GM12878 (cell line): Measurements from ENCODE around the gene TREM1. TPM values are rescaled to one million over a fixed set of nuclear protein-coding genes. Genes with fewer than 3 reads are reported as not detected.

ENCODE experiments used
- ATAC-seq: fragments of 200-7000 bp; cut with Tn5 transposase; 3 replicates; pipeline ENCODE4 v1.9.1; 2020; ENCODE audit warnings: mild to moderate bottlenecking, moderate library complexity
- BruUV-seq: library from RNA; stranded (reverse); fragments of 400-500 nt; replicated peaks from 2 replicates; lab custom pipeline; 2021; lab: Mats Ljungman, UMichigan
- CTCF ChIA-PET: fragments of 300-600 bp; sonication (Branson Sonifier 250); formaldehyde crosslinking; extraction: SDS; loops from one replicate; lab custom pipeline; 2021; ENCODE audit warnings: inconsistent platforms; lab: Yijun Ruan, JAX
- POLR2A ChIA-PET: fragments of 350-600 bp; formaldehyde crosslinking; extraction: SDS; loops from one replicate; lab custom pipeline; 2021; ENCODE audit warnings: inconsistent platforms; lab: Charles Lee
- RAD21 ChIA-PET: fragments of 300-600 bp; sonication (Branson Sonifier 250); formaldehyde crosslinking; loops from one replicate; lab custom pipeline; 2023; ENCODE audit warnings: antibody characterized with exemption; ENCODE audit not compliant: unreplicated experiment; lab: Charles Lee
- SMC1A ChIA-PET: fragments of 300-600 bp; sonication (Branson Sonifier 250); formaldehyde crosslinking; loops from one replicate; lab custom pipeline; 2023; ENCODE audit not compliant: unreplicated experiment, uncharacterized antibody; lab: Charles Lee
- DNase-seq: peaks from one replicate; pipeline ENCODE4 v3.0.0-alpha.2; 2011; ENCODE audit warnings: low read depth, low spot score
- FAIRE-seq: peaks from 3 replicates; lab custom pipeline; 2011; peaks lifted over from hg19 to GRCh38; lab: Jason Lieb, UNC
- H2AFZ ChIP-seq: 2 replicates; pipeline ENCODE4 v1.6.0; 2011; ENCODE audit warnings: low read depth, low read length, control low read depth; ENCODE audit not compliant: control insufficient read depth
- H3K27ac ChIP-seq: 2 replicates; pipeline ENCODE4 v1.5.1; 2011; ENCODE audit warnings: control low read depth; ENCODE audit not compliant: control insufficient read depth, insufficient read depth
- H3K27me3 ChIP-seq, 2 experiments: replicated peaks in 1 of 2; 2 replicates each; pipeline versions ENCODE4 v1.6.0 to v1.6.1; 2011; ENCODE audit warnings: low read length in 1 of 2; ENCODE audit not compliant: control insufficient read depth in 2 of 2, insufficient read depth in 2 of 2
- H3K36me3 ChIP-seq, 2 experiments: 2 replicates each; pipeline ENCODE4 v1.5.1; 2011; ENCODE audit warnings: low read length in 1 of 2; ENCODE audit not compliant: control insufficient read depth in 2 of 2, insufficient read depth in 2 of 2
- H3K4me1 ChIP-seq: 2 replicates; pipeline ENCODE4 v1.6.1; 2011; ENCODE audit warnings: mild to moderate bottlenecking, low read length, moderate library complexity, mixed read lengths; ENCODE audit not compliant: control insufficient read depth, insufficient read depth
- H3K4me2 ChIP-seq: 2 replicates; pipeline ENCODE4 v1.6.0; 2011; ENCODE audit warnings: control low read depth; ENCODE audit not compliant: control insufficient read depth, insufficient read depth
- H3K4me3 ChIP-seq: fragments of 200-600 bp; sonication (generic); 2 replicates; pipeline ENCODE4 v1.5.1; 2016
- H3K79me2 ChIP-seq: 2 replicates; pipeline ENCODE4 v1.6.0; 2011; ENCODE audit warnings: low read length; ENCODE audit not compliant: control insufficient read depth, insufficient read depth
- H3K9ac ChIP-seq: 2 replicates; pipeline ENCODE4 v1.8.0; 2011; ENCODE audit warnings: low read length, control low read depth, mixed read lengths; ENCODE audit not compliant: control insufficient read depth, insufficient read depth
- H3K9me3 ChIP-seq: replicated peaks from 3 replicates; pipeline ENCODE4 v1.5.1; 2011; ENCODE audit warnings: mild to moderate bottlenecking, low read length; ENCODE audit not compliant: control insufficient read depth, insufficient read depth
- H4K20me1 ChIP-seq: 2 replicates; pipeline ENCODE4 v1.6.0; 2011; ENCODE audit not compliant: control insufficient read depth, insufficient read depth
- CEBPZ ChIP-seq: fragments of 150-350 bp; IDR thresholded peaks from 2 replicates; pipeline ENCODE4 v1.6.1; 2016; ENCODE audit warnings: low read depth, low read length
- ELK1 ChIP-seq: IDR thresholded peaks from 2 replicates; pipeline ENCODE4 v1.6.1; 2012; ENCODE audit warnings: low read depth, low read length, improper control_type of control experiment
- ESRRA ChIP-seq: IDR thresholded peaks from 2 replicates; pipeline ENCODE4 v1.6.1; 2012; ENCODE audit warnings: mild to moderate bottlenecking, low read length, improper control_type of control experiment
- HDAC2 ChIP-seq: fragments of 200-600 bp; sonication (generic); IDR thresholded peaks from 2 replicates; pipeline ENCODE4 v1.6.1; 2017
- MYB ChIP-seq: fragments of 150-350 bp; IDR thresholded peaks from 2 replicates; pipeline ENCODE4 v1.6.1; 2014; ENCODE audit warnings: mild to moderate bottlenecking, low read depth, low read length, borderline replicate concordance
- TCF12 ChIP-seq: IDR thresholded peaks from 2 replicates; pipeline ENCODE4 v1.6.1; 2011; ENCODE audit warnings: low read depth, mild to moderate bottlenecking, low read length
- ZNF687 ChIP-seq: fragments of 450-650 bp; IDR thresholded peaks from 2 replicates; pipeline ENCODE4 v1.6.1; 2017; ENCODE audit warnings: mild to moderate bottlenecking, moderate library complexity
- WGBS: methylation state at CpG from one replicate; pipeline ENCODE4 v1.1.6; 2016; ENCODE audit warnings: low lambda C conversion rate; ENCODE audit not compliant: insufficient replicate concordance, insufficient coverage; ENCODE audit errors: missing lambda C conversion rate; 5-methylcytosine and 5-hydroxymethylcytosine counted together
- in situ Hi-C: fragments of 300-500 bp; cut with MboI; formaldehyde crosslinking; loops from 9 replicates; pipeline ENCODE4 v1.14.3; 2018; ENCODE audit warnings: mixed read lengths
- intact Hi-C: fragments of 100-400 bp; cut with micrococcal nuclease; formaldehyde crosslinking; loops from one replicate; pipeline ENCODE4 v1.14.2; 2022; ENCODE audit not compliant: unreplicated experiment
- polyA plus RNA-seq, 11 experiments: library from polyadenylated mRNA; depleted of rRNA in 4 of 11; unstranded in 6 of 11; stranded (reverse) in 5 of 11; fragments of >200 nt; fragmentation: Nextera tagmentation in 4 of 11; fragmentation: Illumina TruSeq in 1 of 11; extraction: Ambion mirVana in 4 of 11; extraction: Trizol in 1 of 11; gene quantifications; 1 replicate in 1 of 11; 2 replicates in 10 of 11; pipeline versions ENCODE4 v1.2.1 to v1.2.3, GENCODE V29; 2011 to 2016; ENCODE audit warnings: inconsistent platforms in 2 of 11, missing spikeins in 2 of 11, low read depth in 1 of 11
- total RNA-seq, 4 experiments: library from RNA; depleted of rRNA in 3 of 4; stranded (reverse); fragments of >200 nt in 3 of 4; fragmentation: Illumina TruSeq in 1 of 4; extraction: Trizol in 1 of 4; gene quantifications; 2 replicates each; pipeline versions ENCODE4 v1.2.1 to v1.2.3, GENCODE V29; 2013 to 2021

TREM1 gene
- total and polyA plus RNA-seq, 10 of the 15 experiments (the other 5 are each of a cell fraction or from before 2014, with no cell fraction given) = 0.09 to 2.6 (median 0.28) TPM; not detected in 2

- CTCF ChIA-PET = interaction anchor here (1.4 kb wide), 1 partner anchor 57 kb away, joined by 3 read pairs; no protein-coding TSS in a partner anchor
- SMC1A ChIA-PET = interaction anchor here (1.2 kb wide), 1 partner anchor 9 kb away, joined by 3 read pairs; no protein-coding TSS in a partner anchor
- TF ChIP-seq MYB (no peak), CEBPZ (no peak), ESRRA (no peak), ZNF687 (no peak), TCF12 (no peak), HDAC2 (no peak), ELK1 (no peak)
- no peak overlapping the region for H3K27ac ChIP-seq
- in situ Hi-C loops = no loop called here
- no peaks in the 10 kb centered on the region for H3K27me3 ChIP-seq
- 41% methylated on average over 2 of the region's 2 CpGs for WGBS
- H3K36me3 ChIP-seq = no peaks in the 10 kb centered on the region
- no peaks in the 10 kb centered on the region for H4K20me1 ChIP-seq
- intact Hi-C loops = no loop called here
- no peak overlapping the region for H3K4me3 ChIP-seq
- H3K9ac ChIP-seq = no peak overlapping the region
- no peak for FAIRE-seq
- no peak for ATAC-seq
- no TSS peak for BruUV-seq
- DNase-seq = no peak
- RAD21 ChIA-PET = no interaction called here
- peaks cover 12% of the 10 kb centered on the region; the same call in 2 of the 3 replicates for H3K9me3 ChIP-seq
- no peaks in the 10 kb centered on the region for H3K79me2 ChIP-seq
- no peaks in the 10 kb centered on the region for H3K4me1 ChIP-seq
- POLR2A ChIA-PET = no interaction called here
- H3K4me2 ChIP-seq = no peak overlapping the region
- no peak overlapping the region for H2AFZ ChIP-seq
These were observed 24.1 kb downstream of the TREM1 start for GRCh38 chr6:41262401-41262800.
